Iris pigment epithelial cell (primary cell): ENCODE data around the gene CCDC92B.

ENCODE experiments used
- DNase-seq: peaks from one replicate; pipeline ENCODE4 v3.0.0-alpha.2; 2011; ENCODE audit warnings: low read depth

Gene CCDC92B

DNA sequence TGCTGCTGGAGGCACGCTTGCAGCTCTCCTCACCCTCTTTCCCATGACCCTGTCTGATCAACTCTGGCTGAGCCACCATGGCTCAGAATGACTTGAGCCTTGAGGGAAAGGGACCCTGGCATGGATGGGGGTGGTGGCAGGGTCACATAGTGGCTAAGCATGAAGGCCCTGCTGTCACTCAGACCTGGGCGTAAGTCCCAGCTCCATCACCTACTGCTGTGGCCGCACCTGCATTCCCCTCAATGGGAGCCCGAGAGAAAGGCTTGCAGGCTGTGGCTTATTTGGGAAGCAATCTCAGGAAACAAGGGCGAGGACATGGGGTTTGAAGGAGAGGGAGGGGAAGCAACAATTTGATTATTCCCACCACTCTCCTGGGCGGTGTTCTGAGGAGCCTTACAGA is 29.0 kb upstream of the CCDC92B start:
- no peak for DNase-seq

DNA sequence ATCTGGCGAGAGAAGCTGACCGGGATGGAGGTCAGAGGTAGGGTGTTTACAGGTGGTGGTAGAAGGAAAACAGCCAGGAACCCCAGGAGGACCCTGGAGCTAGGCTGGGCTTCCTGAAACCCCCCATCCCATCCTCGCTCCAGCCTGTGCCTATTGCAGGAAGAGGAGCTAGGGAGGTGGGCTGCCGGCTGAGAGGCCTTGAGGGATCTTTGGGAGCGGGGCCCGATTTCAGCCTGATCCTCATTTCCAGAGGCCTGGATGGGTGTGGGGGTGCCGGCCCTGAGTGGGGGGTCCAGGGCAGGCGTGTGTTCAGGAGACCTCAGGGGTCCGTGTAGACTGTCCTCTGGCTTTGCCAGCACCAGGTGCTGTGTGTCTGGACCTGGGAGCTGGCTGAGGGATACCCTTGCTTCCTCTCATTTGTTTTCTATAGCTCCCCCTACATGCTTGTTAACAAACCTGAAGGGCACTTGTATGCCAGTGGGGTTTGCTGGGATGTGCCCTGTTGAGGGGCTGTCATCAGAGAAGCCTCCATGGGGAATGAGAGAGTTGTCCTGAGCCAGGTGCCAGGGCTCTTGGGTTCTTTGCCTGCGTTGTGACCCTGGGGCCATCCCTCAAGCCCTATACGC is 27.9 kb upstream of the CCDC92B start:
- DNase-seq, result no peak

DNA sequence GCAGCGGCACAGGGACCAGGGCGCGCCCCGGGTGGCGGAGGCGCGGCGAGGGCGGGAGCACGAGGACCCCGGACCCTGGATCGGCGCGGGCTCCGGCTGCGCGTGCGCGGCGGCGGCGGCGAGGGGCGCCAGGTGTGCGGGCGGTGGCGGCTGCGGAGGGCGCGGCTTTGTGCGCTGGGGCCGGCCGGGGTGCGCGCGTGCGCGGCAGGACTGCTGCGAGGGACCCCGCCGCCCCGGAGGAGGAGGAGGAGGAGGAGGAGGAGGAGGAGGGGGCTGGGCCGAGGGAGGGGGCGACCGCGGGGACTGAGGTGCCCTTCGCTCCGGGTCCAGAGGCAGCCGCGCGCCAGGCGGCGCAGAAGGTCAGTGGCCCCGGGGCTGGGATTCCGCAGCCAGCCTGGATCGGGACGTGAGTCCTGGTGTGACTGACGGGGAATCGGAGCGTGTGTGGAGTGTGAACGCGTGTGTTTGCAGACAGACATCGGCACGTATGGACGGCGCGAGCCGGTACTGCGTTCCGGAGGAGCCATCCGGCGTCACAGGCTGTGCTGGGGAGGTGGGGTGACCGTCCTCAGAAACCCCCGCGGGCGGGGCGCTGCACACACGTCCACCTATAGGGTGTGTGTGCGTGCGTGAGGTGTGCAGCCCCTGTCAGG is 27.3 kb upstream of the CCDC92B start:
- no peak for DNase-seq

DNA sequence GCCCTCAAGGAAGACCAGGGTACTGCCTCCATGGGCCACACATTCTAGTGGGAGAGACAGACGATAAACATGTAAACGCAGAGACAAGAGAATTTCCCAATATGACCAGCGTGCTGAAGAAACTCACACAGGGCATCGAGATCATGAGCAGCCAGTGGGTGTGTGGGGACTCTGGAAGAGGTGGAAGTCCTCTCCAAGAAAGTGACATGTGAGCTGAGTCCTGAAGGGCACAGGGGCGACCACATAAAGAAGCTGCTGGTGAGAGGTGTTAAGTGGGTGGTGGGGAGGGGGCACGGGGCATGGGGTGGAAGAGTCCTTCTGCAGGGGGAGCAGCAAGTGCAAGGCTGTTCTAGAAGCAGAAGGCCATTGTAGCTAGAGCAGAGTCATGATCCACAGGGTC is 25.8 kb upstream of the CCDC92B start:
- no peak for DNase-seq

DNA sequence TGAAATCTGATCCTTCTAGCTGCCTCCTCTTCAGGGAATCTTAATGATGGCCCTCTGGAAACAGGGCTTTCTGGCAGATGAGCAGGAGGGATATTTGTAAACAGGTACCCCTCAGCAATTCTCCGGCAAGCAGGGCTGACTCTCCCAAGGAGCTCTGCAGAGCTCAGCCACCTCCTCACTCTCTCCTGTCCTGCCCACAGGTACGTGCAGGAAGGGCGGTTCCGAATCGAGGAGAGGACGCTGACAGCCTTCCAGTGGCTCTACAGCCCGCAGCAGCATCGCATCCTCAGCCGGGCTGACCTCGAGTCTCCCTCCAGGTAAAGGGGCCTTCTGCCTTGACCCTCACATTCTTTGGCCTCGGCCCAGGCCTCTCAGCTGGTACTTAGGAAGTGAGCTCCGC is 20.7 kb upstream of the CCDC92B start:
- no peak for DNase-seq

DNA sequence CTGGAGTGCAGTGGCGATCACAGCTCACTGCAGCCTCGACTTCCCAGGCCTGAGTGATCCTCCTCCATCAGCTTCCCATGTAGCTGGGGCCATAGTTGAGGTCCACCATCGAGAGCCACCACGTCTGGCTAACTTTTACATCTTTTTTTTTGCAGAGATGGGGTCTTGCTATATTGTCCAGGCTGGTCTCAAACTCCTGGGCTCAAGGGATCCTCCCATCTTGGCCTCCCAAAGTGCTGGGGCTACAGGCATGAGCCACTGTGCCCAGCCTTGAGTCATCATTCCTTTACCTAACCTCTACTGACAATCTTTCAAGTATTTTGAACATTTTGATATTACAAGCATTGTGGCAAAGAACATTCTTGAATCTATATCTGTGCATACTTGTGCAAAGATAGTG is 9.4 kb upstream of the CCDC92B start:
- DNase-seq, result no peak

DNA sequence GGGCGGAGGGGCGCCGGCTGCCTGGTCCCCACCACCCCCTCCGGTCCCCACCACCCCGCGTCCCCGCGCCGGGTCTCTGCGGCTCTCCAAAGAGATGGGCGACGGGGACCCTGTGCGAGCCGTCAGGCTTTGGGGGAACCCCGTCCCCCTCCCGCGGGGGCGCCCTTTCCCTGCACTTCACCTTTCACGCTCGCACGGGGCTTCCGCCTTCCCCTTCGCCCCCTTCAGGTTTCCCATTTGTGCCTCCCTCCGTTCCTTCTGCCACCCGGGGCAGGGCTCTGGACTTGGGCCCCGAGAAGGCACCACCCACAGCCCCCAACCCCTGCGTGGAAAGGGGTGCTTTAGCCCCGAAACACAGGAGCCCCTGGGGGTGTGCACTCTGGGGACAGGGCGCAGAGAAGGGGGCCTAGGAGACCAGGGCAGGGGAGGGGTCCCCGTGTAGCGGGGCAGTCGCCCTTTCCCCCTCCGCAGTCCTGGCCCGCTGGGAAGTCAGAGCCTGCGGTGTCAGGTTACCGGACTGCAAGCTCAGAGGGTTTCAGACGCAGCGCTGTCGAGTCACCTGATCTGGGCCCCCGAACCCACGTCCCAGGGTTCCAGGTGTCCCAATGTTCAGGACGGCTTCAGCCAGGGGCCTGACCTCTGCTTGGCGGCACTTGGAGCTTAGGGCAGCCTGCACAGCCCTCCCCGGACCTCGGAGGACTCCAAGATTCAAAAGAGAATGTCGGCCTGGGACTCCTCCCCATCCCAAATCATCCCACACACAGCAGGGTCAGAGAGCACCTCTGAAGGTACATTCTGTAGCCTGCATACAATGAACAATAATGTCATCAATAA is 6.7 kb upstream of the CCDC92B start:
- peak; percentile 16 for DNase-seq

DNA sequence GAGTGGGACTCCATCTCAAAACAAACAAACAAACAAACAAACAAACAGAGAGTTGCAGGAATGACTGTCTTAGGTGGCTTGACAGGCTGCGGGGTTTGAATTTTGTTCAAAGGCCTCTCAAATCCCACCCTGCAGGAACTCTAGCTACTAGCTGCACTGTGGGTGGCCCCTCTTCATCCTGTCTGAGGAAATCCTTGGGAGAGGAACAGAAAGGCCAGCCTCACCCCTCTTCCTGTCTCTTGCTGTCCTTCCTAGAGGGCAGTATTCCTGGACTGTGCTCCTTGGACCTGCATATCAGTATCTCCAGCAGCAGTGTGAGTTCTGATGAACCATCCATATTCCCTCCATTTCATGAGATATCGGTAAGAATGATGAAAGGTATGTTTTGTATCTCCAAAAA is 2.0 kb upstream of the CCDC92B start:
- no peak for DNase-seq

DNA sequence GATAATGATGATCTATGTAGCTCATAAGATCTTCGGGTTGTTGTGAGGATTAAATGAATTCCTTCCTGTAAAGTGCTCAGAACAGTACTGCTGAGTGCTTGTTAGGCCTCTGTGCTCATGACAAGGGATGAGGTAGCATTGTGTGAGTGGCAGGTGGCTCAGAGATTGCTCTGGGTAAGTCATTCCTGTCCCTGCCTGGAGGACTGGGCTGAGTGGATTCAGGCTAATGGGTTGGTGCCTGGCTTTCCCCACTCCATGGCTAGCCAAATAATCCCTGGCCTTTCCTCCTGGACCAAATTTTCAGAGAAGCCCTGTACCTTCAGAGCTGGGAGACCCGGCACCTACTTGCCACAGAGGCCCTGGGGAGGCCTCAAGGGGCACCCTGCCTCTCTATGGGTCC is 1.3 kb upstream of the CCDC92B start:
- no peak for DNase-seq

DNA sequence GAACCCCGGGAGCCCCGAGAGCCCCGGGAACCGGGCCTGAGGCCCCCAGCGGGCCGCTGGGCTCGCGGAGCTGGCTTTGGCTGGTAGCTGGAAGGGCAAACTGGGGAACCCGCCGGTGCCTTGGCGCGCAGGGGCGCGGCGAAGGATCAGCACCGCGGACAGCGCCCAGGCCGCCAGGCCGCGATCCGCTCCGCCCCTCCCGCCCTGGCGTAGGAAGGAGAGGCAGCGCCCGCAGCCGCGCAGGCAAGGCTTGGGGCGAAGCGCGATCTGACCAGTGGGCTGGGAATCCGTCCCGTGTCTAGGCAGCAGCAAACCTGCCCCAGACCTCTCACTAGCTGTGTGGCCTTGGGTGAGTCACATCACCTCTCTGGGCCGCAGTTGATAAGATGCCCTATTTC is 331 bp upstream of the CCDC92B start:
- DNase-seq, result peak; percentile 61

DNA sequence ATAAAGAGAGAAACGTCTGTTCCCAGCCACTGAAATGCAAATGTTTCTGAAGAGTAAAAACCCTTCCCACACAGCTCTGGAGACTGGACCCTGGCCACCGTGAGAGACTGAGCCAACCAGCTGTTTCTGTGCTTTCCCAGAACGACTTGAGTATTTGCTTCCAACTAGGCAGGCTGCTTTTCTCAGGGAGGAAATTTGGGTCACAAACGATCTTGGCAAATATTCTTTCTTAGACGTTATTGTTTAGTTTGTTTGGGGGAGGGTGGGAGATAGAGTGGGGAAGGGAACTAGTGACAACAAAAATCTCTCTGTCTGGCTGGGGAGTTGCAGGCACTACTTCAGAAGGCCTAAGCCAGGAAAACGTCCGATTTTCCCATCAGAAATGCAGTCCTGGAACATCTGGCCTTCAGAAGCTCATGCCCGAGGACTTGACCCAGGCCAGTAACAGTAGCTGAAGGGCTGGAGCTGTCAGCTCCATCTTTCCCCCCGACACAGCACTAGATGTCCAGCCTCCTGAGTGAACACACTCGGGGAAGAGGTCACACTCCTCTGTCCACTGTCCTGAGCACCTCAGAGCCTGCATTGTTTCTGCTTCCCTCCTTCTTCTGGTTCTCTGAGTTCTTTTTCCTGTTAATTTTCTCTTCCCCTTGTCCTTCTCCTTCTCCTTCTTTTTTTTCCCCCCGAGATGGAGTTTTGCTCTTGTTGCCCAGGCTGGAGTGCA is 4.0 kb downstream of the CCDC92B start:
- no peak for DNase-seq

DNA sequence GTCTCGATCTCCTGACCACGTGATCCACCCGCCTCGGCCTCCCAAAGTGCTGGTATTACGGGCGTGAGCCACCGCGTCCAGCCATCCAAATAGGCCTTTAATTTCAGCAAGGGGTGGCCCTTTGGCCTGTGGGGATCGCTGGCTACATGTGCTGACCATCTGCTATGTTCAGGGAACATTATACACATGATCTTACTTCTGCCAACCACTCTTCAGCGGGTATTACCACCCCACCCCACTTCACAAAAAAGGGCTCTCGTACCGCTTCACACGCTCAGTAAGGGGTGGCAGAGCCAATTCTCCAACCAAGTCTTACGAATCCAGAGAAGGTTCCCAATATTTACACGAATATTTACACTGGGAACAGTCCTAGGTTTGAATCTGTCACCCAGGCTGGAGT is 11.8 kb downstream of the CCDC92B start:
- DNase-seq, result no peak

DNA sequence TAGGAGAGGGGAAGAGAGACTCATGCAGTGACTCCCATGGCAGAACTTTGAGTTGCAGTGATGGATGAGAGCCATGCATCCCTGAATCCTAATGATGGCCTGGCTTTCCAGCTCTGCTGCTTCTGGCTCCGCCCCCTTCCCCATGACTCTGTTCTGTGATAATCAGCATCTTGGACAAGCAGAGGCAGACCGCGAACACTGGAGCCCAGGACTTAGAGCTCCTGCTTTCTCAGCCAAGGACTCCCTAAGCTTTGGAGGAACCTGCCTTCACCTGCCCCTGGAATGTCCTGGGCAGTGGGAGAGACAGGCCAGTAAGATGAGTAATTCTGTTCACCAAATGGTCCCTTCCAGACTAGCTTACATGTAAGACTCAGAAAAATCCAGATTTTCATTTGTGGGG is 12.5 kb downstream of the CCDC92B start:
- DNase-seq, result no peak

DNA sequence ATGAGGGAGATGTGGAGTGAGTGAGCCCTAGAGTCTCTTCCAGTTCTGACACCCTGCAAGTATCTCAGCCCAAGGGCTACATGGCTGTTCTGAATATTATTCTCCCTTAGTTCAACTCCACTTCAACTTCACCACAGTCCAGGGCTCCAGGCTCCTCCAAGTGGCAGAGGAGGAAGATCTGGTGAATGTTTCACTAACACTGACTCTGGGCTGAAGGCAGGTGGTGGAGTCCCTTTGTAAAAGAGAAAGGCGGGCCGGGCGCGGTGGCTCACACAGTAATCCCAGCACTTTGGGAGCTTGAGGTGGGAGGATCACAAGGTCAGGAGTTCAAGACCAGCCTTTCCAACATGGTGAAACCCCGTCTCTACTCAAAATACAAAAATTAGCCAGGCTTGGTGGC is 13.6 kb downstream of the CCDC92B start:
- no peak for DNase-seq

DNA sequence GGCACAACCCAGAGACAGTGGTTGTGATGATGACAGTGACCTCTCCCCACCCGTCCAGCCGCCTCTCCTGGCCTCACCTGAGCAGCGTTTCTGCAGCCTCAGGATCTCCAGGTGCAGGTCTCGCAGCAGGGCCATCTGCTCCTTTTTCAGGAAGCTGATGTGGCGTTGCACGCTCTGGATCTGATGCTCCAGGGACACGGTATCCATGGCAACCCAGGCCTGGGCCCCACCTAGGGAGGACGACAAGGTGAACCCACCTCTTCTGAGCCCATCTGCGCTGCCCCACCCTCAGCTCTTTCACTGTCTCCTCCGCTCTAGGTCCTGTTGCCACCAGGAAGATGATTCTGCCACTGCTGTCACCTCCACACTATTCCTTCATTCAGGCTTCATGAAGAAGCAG is 14.5 kb downstream of the CCDC92B start:
- no peak for DNase-seq

DNA sequence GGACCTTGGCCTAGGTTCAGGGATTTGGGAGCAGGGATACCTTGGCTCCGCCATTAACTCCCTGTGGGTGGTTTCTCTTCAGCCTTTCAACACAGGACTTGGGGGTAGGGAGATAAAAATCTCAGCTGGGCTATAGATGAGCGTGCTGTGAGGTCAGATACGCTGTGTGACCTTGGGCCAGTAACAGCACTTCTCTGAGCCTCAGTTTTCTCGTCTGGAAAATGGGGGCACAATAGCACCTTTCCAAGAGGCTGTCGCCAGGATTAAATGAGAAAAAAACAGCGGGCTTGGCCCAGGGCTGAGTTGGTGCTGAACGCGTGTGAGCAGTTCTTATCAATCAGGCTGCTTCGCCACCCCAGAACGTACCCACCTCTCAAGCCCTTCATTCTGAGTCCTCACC is 17.6 kb downstream of the CCDC92B start:
- DNase-seq, result no peak

DNA sequence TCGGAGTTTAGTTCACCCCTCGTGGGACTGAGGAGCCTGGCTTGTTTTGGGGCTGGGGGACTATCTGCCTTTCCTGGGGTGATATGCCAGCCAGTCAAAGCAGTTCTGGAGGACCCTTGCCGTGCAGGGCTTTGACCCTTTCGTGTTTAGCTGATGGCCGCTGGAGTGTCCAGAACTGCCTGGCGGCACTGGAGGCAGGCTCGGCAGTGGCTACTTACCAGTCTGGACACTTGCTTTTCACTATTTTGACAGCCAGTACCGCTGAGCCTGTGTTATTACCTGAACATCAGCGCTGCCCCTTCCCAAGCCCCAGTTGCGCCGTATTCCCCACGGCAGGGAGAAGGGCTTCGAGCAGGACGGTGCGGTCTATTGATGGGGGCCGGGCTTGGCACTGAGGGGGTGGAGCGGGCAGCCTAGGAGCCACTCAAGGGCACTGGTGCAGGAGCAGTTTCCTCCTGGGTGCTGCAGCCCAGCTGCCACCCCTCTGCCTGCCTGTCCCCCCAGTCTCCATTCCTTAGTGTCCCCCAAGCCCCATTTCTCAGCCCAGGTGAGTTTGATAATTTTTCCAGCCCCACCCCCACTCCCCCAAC is 18.6 kb downstream of the CCDC92B start:
- no peak for DNase-seq

DNA sequence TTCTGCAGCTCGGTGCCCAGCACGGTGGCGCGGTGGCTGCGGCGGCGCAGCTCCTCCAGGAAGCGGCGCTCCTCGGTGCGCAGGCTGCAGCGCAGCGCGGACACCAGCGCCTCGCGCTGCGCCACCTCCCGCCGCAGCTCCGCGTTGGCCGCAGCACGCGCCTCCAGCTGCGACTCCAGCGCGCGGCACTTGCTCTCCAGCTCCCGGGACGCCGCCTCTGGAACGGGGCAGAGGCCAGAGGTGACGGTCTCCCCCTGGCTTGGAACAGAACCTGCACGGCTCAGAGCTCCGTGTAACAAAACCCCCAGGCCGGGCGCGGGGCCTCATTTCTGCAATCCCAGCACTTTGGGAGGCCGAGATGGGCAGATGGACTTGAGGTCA is 24.7 kb downstream of the CCDC92B start:
- DNase-seq, result peak; percentile 37

DNA sequence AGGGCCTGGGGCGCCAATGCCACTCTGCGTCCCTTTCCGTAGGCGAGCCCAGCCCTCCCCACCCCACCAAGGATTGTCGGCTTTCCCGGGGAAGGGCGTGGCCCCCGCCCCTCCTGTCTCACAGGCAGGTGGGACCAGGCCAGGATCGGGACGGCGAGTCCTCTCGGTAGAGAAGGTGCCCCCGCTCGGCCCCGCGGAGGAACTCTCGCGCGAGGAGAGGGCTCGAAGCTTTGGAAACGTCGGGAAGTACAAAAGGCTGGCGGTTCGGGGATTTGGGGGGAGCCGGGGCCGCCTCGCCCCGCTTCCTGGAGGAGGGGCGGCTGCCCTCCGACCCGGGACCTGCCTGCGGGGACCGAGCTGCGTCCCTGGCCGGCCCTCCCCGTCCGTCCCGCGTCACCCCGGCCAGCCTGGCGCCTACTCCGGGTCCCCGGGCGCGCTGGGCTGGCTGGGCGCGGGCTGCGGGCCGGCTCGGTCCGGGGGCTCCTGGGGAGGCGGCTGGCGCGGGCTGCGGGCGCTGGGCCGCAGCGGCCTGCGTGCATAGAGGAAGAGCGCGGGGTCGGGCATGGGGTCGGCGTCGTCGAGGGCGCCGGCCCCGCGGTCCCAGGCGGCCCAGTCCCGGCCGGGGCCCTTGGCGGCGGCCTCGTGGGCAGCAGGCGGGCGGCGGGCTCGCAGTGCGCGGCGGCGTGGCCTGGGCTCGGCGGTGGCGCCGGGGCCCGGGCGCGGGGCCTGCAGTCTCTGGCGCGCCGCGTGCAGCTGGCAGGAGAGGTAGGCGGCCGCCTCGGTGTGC is 25.3 kb downstream of the CCDC92B start:
- DNase-seq, result no peak

DNA sequence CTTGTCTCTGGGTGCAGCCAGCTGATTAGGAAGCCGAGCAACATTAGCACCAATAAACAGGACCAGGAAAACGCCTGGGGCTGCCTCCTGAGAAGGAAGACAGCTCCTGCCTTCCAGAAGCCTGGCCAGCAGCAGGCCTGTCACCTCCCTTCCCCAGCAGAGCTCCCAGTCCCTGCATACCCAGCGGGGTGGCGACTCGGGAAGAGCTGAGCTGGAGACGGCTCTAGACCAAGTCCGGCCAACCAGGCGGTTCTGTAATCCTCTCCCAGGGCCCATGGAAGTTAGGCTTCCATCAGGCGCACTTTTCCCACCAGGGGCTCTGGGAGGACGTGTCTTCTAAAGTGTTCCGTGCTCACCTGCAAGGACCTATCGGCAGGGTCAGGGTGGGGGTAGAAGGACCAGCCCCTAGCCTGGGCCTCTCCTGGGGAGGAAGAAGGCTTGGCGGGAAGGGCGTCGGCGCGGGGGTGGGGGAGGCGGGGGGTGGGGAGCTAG is 25.9 kb downstream of the CCDC92B start:
- no peak for DNase-seq

DNA sequence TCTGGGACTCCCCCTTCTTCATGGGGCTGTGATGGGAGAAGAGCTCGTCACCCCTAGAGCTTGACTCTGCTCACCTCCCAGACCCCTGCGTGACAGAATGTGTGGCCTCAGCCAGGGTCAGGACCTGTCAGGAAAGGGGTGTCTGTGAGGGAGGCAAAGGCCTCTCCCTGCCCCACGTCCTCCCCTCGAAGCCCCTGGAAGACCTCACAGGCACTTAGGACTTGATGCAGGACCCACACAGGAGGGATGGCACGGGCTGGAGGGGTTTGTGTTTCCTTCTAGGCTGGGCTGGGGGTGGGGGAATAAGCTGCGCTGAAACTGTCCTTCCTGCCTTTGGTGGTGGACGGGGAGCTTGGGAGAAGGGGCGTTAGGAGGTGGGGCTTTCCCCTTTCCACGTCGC is 26.8 kb downstream of the CCDC92B start:
- DNase-seq, result no peak
